GM21576 (cell line): ENCODE results near the gene IFNLR1.

Experiments used
- ATAC-seq: cut with Tn5 transposase; IDR thresholded peaks from one replicate; pipeline ENCODE4 v1.9.1; 2021; ENCODE audit warnings: mild to moderate bottlenecking, moderate library complexity; ENCODE audit not compliant: unreplicated experiment

Gene IFNLR1

GRCh38 chr1:24126672-24127023 is 60.4 kb downstream of the IFNLR1 start:
- no peak for ATAC-seq

GRCh38 chr1:24126018-24126671 is 60.9 kb downstream of the IFNLR1 start:
- no peak for ATAC-seq

- ATAC-seq = no peak
Measured at GRCh38 chr1:24125456-24125855, 61.6 kb downstream of the IFNLR1 start.

- ATAC-seq = no peak
Measured at GRCh38 chr1:24124980-24125379, 62.1 kb downstream of the IFNLR1 start.

GRCh38 chr1:24123611-24124010 is 63.5 kb downstream of the IFNLR1 start:
- ATAC-seq = no peak

GRCh38 chr1:24122776-24123175 is 64.3 kb downstream of the IFNLR1 start:
- no peak for ATAC-seq

GRCh38 chr1:24121406-24121805 is 65.7 kb downstream of the IFNLR1 start:
- no peak for ATAC-seq

GRCh38 chr1:24120965-24121364 is 66.1 kb downstream of the IFNLR1 start:
- ATAC-seq = no peak

GRCh38 chr1:24119859-24120756 is 67.0 kb downstream of the IFNLR1 start:
- no peak for ATAC-seq

GRCh38 chr1:24119489-24119858 is 67.6 kb downstream of the IFNLR1 start:
- no peak for ATAC-seq

GRCh38 chr1:24118410-24119242 is 68.5 kb downstream of the IFNLR1 start:
- no peak for ATAC-seq

- ATAC-seq = no peak
Measured at GRCh38 chr1:24117722-24118409, 69.2 kb downstream of the IFNLR1 start.

GRCh38 chr1:24117132-24117531 is 70.0 kb downstream of the IFNLR1 start:
- no peak for ATAC-seq

- no peak for ATAC-seq
Measured at GRCh38 chr1:24114753-24115152, 72.3 kb downstream of the IFNLR1 start.

GRCh38 chr1:24113641-24114033 is 73.5 kb downstream of the IFNLR1 start:
- ATAC-seq = no peak

GRCh38 chr1:24111996-24112779 is 74.9 kb downstream of the IFNLR1 start, which contains the start of gene MYOM3:
Gene MYOM3, minus strand, starts transcription at chr1:24112135. Its CDS starts 3,499 bp downstream, at chr1:24108636.
- ATAC-seq = no peak

GRCh38 chr1:24111262-24111995 is 75.7 kb downstream of the IFNLR1 start:
- no peak for ATAC-seq

GRCh38 chr1:24110642-24111261 is 76.3 kb downstream of the IFNLR1 start:
- no peak for ATAC-seq
